Epidermal melanocyte (primary cell): ENCODE data around the gene LRRC61.
"Not testable (repeated sequence)": the region's sequence is repeated elsewhere in the genome, so short reads cannot be mapped to it uniquely, and the experiment has no call there.

Experiments used
- DNase-seq: peaks from one replicate; pipeline ENCODE4 v3.0.0; 2011; ENCODE audit warnings: low spot score; ENCODE audit not compliant: insufficient read length

Gene LRRC61

DNA sequence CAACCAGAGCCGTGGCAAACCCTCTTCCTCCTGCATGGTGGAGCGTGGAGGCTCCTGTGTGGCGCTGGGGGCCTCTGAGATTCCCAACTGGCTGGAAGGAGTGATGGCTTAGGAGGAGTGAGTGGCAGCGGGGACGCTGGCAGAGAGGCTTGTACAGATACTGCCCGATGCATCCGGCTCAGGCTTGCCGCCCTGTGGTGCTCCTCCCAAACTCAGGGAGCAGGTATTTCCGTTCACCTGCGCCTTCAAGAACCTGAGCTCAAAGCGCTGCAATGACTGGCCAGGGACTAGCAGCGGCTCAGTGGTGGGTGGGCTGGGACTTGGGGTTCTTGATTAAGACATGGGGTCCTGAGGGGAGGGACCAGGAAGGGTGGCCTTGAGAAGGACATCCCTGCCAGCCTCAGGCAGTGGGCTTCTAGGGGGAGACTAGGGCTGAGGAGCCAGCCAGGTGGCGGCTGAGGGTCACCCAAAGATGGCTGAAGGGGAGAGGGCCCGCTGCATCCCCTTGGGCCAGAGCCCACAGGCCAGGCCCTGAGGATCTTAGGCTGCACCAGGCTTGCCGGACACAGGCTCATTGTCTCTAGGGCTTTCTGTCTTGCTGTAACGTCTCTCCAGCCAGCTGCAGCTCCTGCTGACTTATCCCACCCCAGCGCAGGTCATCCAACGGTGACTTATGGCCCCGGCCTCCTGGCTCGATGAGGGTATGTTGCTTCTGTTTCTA, 59.1 kb downstream of the LRRC61 start:
- no peak for DNase-seq

GRCh38 chr7:150382844-150383225, 59.7 kb downstream of the LRRC61 start:
- no peak for DNase-seq

- peak; percentile 91 for DNase-seq
These were observed 60.7 kb downstream of the LRRC61 start for GRCh38 chr7:150383710-150384397.

DNA sequence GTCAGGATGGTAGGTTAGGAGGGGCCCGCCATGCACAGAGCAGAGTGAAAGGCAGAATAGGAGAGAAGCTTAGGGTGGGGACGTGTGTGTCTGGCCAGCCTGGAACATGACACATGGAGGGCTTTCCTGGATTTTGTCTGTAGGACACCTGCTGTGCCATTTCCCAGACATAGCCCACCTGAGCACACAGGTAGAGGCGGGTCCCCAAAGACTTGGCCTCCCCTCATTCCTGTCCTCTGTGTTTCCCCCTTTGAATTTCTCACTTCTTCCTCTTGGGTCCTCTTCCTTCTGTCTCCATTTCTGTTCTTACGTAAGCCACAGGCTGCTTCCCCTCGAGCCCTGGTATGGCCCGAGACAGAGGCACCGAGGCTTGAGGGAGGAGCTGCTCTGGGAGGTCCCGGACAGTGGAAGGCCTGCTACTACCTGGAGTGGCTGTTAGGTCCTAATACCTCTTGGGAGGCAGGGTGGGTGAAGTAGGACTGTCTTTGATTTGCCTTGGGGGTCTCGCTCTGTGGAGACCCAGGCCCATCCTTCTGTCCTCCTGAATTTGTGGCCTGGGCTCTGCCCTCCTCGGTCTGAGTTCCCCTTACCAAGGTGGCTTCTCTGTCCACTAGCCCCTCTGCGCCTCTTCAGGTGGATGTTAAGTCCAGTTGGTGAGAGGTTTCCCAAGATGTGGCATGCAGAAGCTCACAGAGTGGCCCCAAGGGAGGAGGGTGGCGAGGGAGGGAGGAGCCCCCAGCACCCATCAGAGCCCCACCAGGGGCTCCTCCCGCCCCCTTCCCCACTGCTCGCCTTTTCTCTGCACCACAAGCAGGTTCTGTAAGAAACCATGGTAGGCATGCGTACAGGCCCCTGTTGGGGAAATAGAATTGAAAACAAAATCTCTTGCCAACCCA, 61.5 kb downstream of the LRRC61 start:
- DNase-seq, result no peak

GRCh38 chr7:150385302-150385723, 62.2 kb downstream of the LRRC61 start:
- DNase-seq, result no peak

DNA sequence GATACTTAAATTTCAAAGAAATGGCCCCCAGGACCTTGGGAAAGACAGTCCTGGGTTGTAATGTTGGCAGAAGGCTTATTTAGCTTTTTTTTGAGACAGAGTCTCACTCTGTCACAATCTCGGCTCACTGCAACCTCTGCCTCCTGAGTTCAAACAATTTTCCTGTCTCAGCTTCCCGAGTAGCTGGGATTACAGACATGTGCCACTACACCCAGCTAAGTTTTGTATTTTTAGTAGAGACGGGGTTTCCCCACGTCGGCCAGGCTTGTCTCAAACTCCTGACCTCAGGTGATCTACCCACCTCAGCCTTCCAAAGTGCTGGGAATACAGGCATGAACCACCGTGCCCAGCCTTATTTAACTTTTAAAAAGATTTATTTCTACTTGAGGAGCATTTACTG, 62.7 kb downstream of the LRRC61 start:
- not testable (repeated sequence) for DNase-seq
